DMS 273 (cell line): ENCODE measurements around the gene ERO1B.
"Not testable (repeated sequence)": the region's sequence is repeated elsewhere in the genome, so short reads cannot be mapped to it uniquely, and the experiment has no call there.

Source experiments
- DNase-seq: peaks from one replicate; lab custom pipeline; 2025; ENCODE audit not compliant: unreplicated experiment; lab: John Stamatoyannopoulos, UW

Gene ERO1B

DNA sequence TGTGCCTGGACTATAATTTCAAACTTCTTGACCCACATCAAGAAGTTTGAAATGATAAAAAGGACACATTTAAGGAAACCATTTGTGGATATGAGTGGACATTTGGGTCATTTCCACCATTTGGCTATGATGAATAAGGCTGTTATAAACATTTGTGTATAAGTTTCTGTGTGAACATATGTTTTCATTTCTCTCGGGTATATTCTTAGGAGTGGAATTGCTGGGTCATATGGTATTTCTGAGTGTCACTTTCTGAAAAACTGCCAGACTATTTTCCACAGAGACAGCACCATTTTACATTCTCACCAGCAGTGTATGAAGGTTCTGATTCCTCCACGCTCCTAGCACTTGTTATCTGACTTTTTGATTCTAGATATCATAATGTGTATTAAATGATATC lies 88.6 kb downstream of the ERO1B start:
- DNase-seq = no peak

- not testable (repeated sequence) for DNase-seq
Measured at GRCh38 chr1:236188084-236188483, 93.7 kb downstream of the ERO1B start.

GRCh38 chr1:236186471-236186870 lies 95.3 kb downstream of the ERO1B start:
- DNase-seq = not testable (repeated sequence)

DNA sequence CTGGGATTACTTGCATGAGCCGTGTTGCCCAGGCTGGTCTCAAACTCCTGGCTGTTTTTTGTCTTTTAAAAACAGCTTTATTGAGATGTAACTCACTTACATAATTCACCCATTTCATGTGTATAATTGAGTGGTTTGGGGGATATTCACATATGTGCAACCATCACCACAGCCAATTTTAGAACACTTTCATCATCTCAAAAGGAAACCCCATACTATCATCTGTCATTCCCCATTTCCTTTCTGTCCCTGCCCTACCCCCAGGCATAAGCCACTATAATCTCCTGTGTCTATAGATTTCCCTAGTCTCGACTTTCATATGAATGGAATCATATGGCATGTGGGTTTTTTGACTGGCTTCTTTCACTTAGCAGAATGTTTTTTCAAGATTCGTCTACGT lies 96.1 kb downstream of the ERO1B start:
- DNase-seq = no peak

- DNase-seq = no peak
Measured at GRCh38 chr1:236181059-236181458, 100.7 kb downstream of the ERO1B start.

DNA sequence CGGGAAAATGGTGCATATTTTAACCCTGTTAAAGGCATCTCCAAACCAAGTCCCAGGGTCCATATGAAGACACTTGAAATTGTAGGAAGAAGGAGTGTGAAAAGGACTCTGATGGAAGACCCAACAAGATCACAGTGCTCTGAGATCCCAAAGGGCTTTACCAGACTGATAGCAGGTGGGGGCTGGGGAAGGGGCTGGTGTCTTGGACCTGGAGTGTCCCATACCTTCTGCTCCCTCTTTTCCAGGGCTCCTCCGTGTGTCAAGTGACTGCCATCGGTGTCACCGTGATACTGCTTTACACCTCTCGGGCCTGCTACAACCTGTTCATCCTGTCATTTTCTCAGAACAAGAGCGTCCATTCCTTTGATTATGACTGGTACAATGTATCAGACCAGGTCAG lies 102.1 kb downstream of the ERO1B start:
- no peak for DNase-seq

DNA sequence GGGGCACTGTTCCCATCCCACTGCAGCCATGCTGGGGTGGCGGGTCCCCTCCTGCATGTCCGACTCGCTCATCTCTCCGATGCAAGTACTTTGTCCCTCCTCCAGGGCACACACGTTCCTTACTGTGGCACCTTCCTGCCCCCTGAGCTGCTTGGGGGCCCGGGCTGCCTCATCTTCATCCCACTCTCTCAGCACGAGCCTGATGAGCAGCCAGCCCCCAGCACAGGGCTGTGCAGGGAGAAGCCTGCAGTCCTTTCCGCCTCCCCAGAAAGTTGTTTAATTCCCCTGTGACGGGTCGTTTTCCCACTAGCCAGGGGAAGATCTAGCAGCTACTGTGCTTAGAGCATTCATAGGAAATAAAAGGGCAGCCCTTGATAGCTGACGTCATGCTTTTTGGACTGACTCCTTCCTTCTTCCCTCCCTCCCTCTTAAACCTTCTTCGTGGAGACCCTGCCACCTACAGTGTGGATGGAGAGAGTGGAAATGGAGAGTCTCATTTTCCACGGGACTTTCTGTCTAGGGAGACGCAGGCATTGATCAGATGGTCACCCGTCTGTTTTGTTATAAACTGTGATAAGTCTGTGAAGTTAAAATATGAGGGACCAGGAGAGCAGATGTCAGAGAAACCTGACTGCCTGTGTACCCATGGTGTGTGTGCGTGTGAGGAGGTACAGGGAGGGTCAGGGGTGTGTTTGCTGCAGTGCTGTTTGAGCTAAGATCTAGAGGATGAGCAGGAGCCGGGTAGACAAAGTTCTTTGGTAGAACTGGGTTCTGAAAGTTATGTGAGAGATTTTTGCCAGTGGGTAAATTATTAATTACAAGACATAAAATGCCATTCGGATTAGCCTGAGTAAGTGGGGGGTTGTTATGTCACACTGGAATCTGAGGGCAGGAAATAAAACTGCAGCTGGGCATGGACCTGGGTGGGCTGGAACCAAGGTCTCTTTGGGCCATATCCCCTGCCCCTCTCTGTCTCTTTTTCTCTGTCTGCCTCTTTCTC lies 105.1 kb downstream of the ERO1B start:
- no peak for DNase-seq

DNA sequence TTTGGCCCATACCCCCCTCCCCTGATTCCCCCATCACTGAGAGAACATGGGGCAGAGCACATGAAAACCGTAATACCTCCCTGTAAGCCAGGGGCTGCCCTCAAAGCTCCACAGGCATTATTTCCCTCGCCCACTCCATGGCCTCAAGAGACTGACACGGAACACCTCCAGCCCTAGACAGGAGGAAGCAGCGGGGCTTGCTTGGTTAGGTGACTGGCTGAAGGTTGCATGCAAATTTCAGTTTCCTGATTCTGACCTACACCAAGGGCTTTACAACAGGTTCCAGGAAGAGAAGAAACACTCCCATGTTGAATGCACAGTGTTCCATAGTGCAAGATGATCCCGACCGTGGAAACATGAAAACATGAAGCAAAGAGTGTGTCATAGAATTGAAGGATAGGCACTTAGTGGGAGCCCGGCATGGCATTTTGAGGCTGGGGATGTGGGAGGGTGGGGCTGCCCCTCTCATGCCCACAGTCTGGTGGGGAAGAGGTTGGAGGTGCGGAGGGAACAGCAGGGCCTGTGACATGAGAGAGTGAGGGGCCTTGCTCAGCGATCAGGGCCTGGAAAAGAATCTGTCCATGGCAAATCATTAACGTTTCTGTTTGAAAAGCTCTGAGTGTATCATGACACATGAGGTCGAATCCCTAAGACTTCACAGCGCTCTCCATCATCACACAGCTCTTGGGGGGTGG lies 106.0 kb downstream of the ERO1B start:
- DNase-seq = no peak

DNA sequence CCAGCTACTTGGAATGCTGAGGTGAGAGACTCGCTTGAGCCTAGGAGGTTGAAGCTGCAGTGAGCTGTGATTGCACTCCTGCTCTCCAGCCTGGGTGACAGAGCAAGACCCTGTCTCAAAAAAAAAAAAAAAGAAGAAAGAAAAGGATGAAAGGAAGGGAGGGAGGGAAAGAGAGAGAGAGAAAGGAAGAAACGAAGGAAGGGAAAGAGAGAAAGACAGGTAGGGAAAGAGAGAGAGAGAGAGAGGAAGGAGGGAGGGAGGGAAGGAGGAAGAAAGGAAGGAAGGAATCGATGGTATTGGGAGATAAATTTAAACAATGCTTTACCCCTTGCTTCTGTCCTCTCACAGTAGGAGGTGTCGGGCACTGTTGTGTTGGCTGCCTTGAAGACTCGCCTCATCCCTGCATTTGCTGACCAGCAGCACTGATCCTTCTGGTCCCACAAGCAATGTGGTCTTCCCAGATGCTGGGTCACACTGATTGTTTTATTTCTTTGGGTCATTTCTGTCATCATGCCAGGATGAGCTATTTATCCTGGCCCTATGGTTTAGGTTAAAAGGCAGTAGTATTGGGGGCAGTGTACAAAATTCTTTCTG lies 108.5 kb downstream of the ERO1B start:
- DNase-seq = no peak

DNA sequence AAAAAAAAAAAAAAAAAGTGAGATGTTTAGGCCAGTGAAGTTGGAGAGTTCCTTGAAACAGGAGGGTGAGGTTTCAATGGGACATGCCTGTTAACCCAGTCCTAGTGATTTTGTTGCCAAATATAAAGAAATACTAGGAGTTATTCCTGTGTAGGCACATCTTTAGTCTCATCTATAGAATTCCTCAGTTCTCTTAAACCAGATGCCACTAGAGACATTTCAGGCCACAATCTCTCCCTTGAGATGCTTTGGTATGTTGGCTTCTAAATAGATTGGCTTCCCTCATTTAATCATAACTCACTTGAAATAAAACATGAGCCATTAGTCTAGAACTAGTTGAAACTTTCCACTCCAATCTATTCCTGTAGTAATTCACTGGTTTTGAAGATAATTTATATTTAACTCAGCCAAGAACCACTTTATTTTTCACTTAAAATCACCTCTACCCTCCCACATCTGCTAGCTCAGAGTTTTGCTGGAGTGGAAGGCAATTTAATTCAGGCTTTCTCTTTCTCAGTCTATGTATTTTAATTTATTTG lies 109.6 kb downstream of the ERO1B start:
- DNase-seq = no peak

DNA sequence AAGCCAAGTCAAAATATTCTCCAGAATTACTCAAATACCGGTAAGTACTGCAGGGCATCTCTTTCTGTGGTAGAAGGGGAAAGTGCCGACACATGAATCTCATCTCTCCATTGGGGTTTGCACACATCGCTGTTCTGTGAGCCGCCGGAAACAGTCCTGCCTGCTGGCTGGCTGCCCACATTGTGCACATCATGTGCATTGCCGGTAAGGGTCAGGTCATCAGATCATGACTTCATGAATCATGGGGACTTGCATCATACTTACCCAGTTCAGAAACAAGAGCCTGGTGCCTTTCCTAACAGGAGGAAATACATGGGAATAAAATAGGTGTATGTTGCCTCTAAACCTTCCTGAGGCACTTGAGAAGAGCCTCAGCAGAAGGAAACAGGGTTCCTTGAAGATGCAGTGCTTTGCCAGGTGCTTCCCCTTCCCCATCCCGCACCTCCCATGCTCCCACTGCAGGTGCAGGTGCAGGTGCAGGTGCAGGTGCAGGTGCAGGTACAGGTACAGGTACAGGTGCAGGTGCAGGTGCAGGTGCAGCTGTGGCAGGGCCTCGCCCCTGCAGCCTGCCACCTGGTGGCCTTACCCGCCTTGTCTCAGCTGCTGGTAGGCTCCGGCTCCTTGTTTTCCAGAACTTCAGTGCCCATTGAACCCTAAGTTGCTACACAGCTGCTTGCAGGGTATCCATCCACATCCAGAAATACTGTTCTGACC lies 112.9 kb downstream of the ERO1B start:
- DNase-seq = no peak

GRCh38 chr1:236167578-236167977 lies 114.2 kb downstream of the ERO1B start:
- no peak for DNase-seq

DNA sequence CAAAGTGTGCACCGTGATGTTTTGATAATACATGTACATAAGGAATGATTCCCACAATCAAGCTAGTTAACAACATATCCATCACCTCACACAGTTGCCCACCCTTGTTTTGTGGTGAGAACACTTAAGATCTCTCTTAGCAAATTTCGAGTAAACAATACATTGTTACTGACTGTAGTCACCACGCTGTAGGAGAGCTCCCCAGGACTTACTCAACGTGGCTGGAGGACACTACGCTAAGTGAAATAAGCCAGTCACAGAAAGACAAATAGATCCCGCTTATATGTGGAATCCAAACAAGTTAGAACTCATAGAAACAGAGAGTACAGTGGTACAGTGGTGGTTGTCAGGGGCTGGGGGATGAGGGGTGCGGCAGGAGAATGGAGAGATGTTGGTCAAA lies 114.6 kb downstream of the ERO1B start:
- no peak for DNase-seq

- DNase-seq = no peak
Measured at GRCh38 chr1:236166041-236166440, 115.7 kb downstream of the ERO1B start.
